ENCODE results near the gene LENG9. TPM values are rescaled to one million over a fixed set of nuclear protein-coding genes. Genes with fewer than 3 reads are reported as not detected.

LENG9 gene
- total and polyA plus RNA-seq, 2 of the 13 experiments (the other 11 are each of a cell fraction or from before 2014, with no cell fraction given) = 0.75 to 2.9 TPM

- no peak for FAIRE-seq
- BruUV-seq (replicated peaks) = no TSS peak
- H3K27me3 ChIP-seq (ENCODE audit: control insufficient read depth in 1 of 2, insufficient read depth in 2 of 2, low read length in 2 of 2) = peaks cover 2 to 20% of the 10 kb centered on the region in 2 experiments; a peak in 4 of 5 replicates
- H3K4me2 ChIP-seq (ENCODE audit: low read depth, low read length) = no peak overlapping the region
- in situ Hi-C loops (cut with HindIII; ENCODE audit: extremely low pct_ligation_motif_present, low pct_unique_long_range_greater_than_20kb) (no loop called here), intact Hi-C loops (cut with micrococcal nuclease; ENCODE audit: unreplicated experiment) (no loop called here)
- no peak overlapping the region for H3K9ac ChIP-seq (ENCODE audit: insufficient read depth, low read depth, low read length)
- ATAC-seq = no peak
- 15% methylated on average over 9 of the region's 9 CpGs for WGBS (ENCODE audit: low lambda C conversion rate)
- H2AFZ ChIP-seq (ENCODE audit: low read length) = no peak overlapping the region
- no peaks in the 10 kb centered on the region for H4K20me1 ChIP-seq (ENCODE audit: insufficient read depth, low read length)
- H3K9me3 ChIP-seq (ENCODE audit: low read length) = no peaks in the 10 kb centered on the region
- H3K27ac ChIP-seq (ENCODE audit: extremely low read length, insufficient read depth, low read length) = no peak overlapping the region
- H3K79me2 ChIP-seq (ENCODE audit: insufficient read depth, low read length) = no peaks in the 10 kb centered on the region
- no peak overlapping the region for H3K4me3 ChIP-seq (replicated peaks in 1 of 3; ENCODE audit: insufficient read depth in 1 of 3, low read depth in 2 of 3, low read length in 3 of 3)
- ChIA-PET POLR2A (no interaction called here), CTCF (ENCODE audit: low intra/inter-chr PET ratio, low total read pairs) (no interaction called here)
- H3K4me1 ChIP-seq (ENCODE audit: insufficient read depth, low read length) = no peaks in the 10 kb centered on the region
- no peaks in the 10 kb centered on the region for H3K36me3 ChIP-seq (replicated peaks in 1 of 2; ENCODE audit: control insufficient read depth in 1 of 2, insufficient read depth in 2 of 2, low read length in 2 of 2)
- DNase-seq (ENCODE audit: low spot score) = no peak
- TF ChIP-seq POLR2AphosphoS5 (IDR thresholded peaks at IDR 0.05; ENCODE audit: low read depth, low read length) = no peak
- no peak for TF ChIP-seq ZNF691 (CRISPR knock-in tag; IDR thresholded peaks at IDR 0.05; ENCODE audit: borderline replicate concordance, low read depth)
- TF ChIP-seq RBAK (CRISPR knock-in tag; IDR thresholded peaks at IDR 0.05) = no peak
- TF ChIP-seq ZNF709 (CRISPR knock-in tag; IDR thresholded peaks at IDR 0.05) = no peak
- TF ChIP-seq ZBTB8A (CRISPR knock-in tag; IDR thresholded peaks at IDR 0.05; ENCODE audit: borderline replicate concordance, low read depth) = no peak
- TF ChIP-seq NFE2L2 (IDR thresholded peaks at IDR 0.05; ENCODE audit: low read length) = no peak
- TF ChIP-seq POLR2AphosphoS2 (IDR thresholded peaks at IDR 0.05; ENCODE audit: low read depth, low read length) = no peak
- TF ChIP-seq PRPF4 (IDR thresholded peaks at IDR 0.05; ENCODE audit: low read depth, low read length, poor library complexity, severe bottlenecking) = no peak
- no peak for TF ChIP-seq ZSCAN20 (CRISPR knock-in tag; IDR thresholded peaks at IDR 0.05; ENCODE audit: borderline replicate concordance)
- no peak for TF ChIP-seq DMTF1 (CRISPR knock-in tag; IDR thresholded peaks at IDR 0.05)
- no peak for TF ChIP-seq NFYC (CRISPR knock-in tag; IDR thresholded peaks at IDR 0.05)
- no peak for TF ChIP-seq RBM39 (IDR thresholded peaks at IDR 0.05; ENCODE audit: low read depth, low read length, poor library complexity, severe bottlenecking)
- no peak for TF ChIP-seq AHDC1 (CRISPR knock-in tag; IDR thresholded peaks at IDR 0.05; ENCODE audit: borderline replicate concordance)
- no peak for TF ChIP-seq MED8 (CRISPR knock-in tag; IDR thresholded peaks at IDR 0.05; ENCODE audit: insufficient replicate concordance)
- no peak for TF ChIP-seq MTF1 (CRISPR knock-in tag; IDR thresholded peaks at IDR 0.05)
These were observed 26.2 kb upstream of the LENG9 start for GRCh38 chr19:54489766-54490165.

Data from HepG2 (cell line).